B cell (primary cell): ENCODE results near the gene CREM. TPM values are rescaled to one million over a fixed set of nuclear protein-coding genes. Genes with fewer than 3 reads are reported as not detected.

Experiments used
- ATAC-seq: fragments of 200-7000 bp; cut with Tn5 transposase; one replicate; pipeline ENCODE4 v1.10.0; 2021; ENCODE audit warnings: low read depth, mild to moderate bottlenecking, moderate number of reproducible peaks, moderate library complexity
- CTCF ChIA-PET: fragments of 350-600 bp; sonication (Branson Sonifier 250); formaldehyde crosslinking; loops from one replicate; lab custom pipeline; 2021; ENCODE audit warnings: antibody characterized with exemption, inconsistent platforms; lab: Charles Lee
- POLR2A ChIA-PET: fragments of 350-600 bp; sonication (Branson Sonifier 250); formaldehyde crosslinking; loops from one replicate; lab custom pipeline; 2021; ENCODE audit warnings: antibody characterized with exemption; lab: Charles Lee
- DNase-seq: peaks from one replicate; pipeline ENCODE4 v3.0.0; 2013
- H2AFZ ChIP-seq: 2 replicates; pipeline ENCODE4 v1.6.1; 2012; ENCODE audit warnings: mild to moderate bottlenecking, low read depth, low read length; ENCODE audit not compliant: insufficient read depth, poor library complexity, severe bottlenecking
- H3K27ac ChIP-seq, 2 donors: 1 replicate in 1 of 2; 2 replicates in 1 of 2; pipeline ENCODE4 v1.5.1; 2012 to 2013; ENCODE audit warnings: low read length in 2 of 2, mild to moderate bottlenecking in 2 of 2, moderate library complexity in 1 of 2
- H3K27me3 ChIP-seq, 4 experiments: fragments of 200-600 bp in 1 of 4; sonication (generic) in 1 of 4; replicated peaks in 1 of 4; 1 replicate in 2 of 4; 2 replicates in 2 of 4; pipeline versions ENCODE4 v1.6.1 to v1.7.0; 2013 to 2016; ENCODE audit warnings: low read length in 3 of 4, mild to moderate bottlenecking in 2 of 4, mixed read lengths in 1 of 4, moderate library complexity in 1 of 4; ENCODE audit not compliant: insufficient read depth in 4 of 4, control insufficient read depth in 3 of 4; ENCODE audit errors: control extremely low read depth in 1 of 4
- H3K36me3 ChIP-seq, 2 experiments: replicated peaks in 1 of 2; 1 replicate in 1 of 2; 2 replicates in 1 of 2; pipeline versions ENCODE4 v1.6.1 to v1.7.1; 2013; ENCODE audit warnings: low read length in 1 of 2; ENCODE audit not compliant: insufficient read depth in 2 of 2, control insufficient read depth in 1 of 2; ENCODE audit errors: control extremely low read depth in 1 of 2, extremely low read depth in 1 of 2
- H3K4me1 ChIP-seq, 2 donors: fragments of 200-600 bp in 1 of 2; sonication (generic) in 1 of 2; 1 replicate in 1 of 2; 2 replicates in 1 of 2; pipeline versions ENCODE4 v1.5.1 to v1.6.1; 2013 to 2017; ENCODE audit warnings: low read length in 2 of 2; ENCODE audit not compliant: control insufficient read depth in 2 of 2, insufficient read depth in 2 of 2
- H3K4me2 ChIP-seq: replicated peaks from 2 replicates; pipeline ENCODE3; 2012; ENCODE audit warnings: mild to moderate bottlenecking, low read depth, low read length; ENCODE audit not compliant: poor library complexity, severe bottlenecking
- H3K4me3 ChIP-seq, 5 experiments: fragments of 200-600 bp in 1 of 5; sonication (generic) in 1 of 5; 1 replicate in 3 of 5; 2 replicates in 2 of 5; pipeline versions ENCODE4 v1.5.1 to v1.7.0; 2011 to 2016; ENCODE audit warnings: low read length in 4 of 5, mild to moderate bottlenecking in 4 of 5, low read depth in 2 of 5, control low read depth in 1 of 5, moderate library complexity in 1 of 5; ENCODE audit not compliant: insufficient read depth in 1 of 5; ENCODE audit errors: control extremely low read depth in 1 of 5, extremely low read depth in 1 of 5
- H3K79me2 ChIP-seq: fragments of 200-600 bp; sonication (generic); one replicate; pipeline ENCODE4 v1.6.0; 2016; ENCODE audit warnings: low read length; ENCODE audit not compliant: control insufficient read depth, insufficient read depth
- H3K9ac ChIP-seq: fragments of 200-600 bp; sonication (generic); 2 replicates; pipeline ENCODE4 v1.6.1; 2017; ENCODE audit warnings: mild to moderate bottlenecking, low read length, moderate library complexity
- H3K9me3 ChIP-seq, 3 donors: one replicate each; pipeline versions ENCODE4 v1.6.1 to v1.7.1; 2013; ENCODE audit warnings: low read length in 2 of 3; ENCODE audit not compliant: control insufficient read depth in 2 of 3, insufficient read depth in 1 of 3; ENCODE audit errors: control extremely low read depth in 1 of 3
- H4K20me1 ChIP-seq: 2 replicates; pipeline ENCODE4 v1.6.0; 2012; ENCODE audit warnings: mild to moderate bottlenecking, low read length; ENCODE audit not compliant: insufficient read depth, control insufficient read depth, poor library complexity, severe bottlenecking
- H3K27ac Mint-ChIP-seq: one replicate; pipeline ENCODE4 v1.8.0; 2021; ENCODE audit warnings: mixed read lengths
- H3K27me3 Mint-ChIP-seq: one replicate; pipeline ENCODE4 v1.8.0; 2021; ENCODE audit warnings: mixed read lengths
- H3K4me1 Mint-ChIP-seq: one replicate; pipeline ENCODE4 v1.8.0; 2021; ENCODE audit warnings: mixed read lengths
- H3K4me3 Mint-ChIP-seq: one replicate; pipeline ENCODE4 v1.8.0; 2021; ENCODE audit warnings: mixed read lengths
- H3K9me3 Mint-ChIP-seq: one replicate; pipeline ENCODE4 v1.8.0; 2022; ENCODE audit warnings: mixed read lengths; ENCODE audit not compliant: insufficient read depth
- CTCF ChIP-seq: fragments of 200-600 bp; IDR thresholded peaks from one replicate; pipeline ENCODE4 v1.8.0; 2022; ENCODE audit warnings: antibody characterized with exemption, mild to moderate bottlenecking
- EZH2 ChIP-seq: IDR thresholded peaks from 2 replicates; pipeline ENCODE4 v1.6.1; 2012; ENCODE audit warnings: borderline replicate concordance, low read depth, mild to moderate bottlenecking, moderate library complexity, low read length; ENCODE audit not compliant: insufficient read depth, poor library complexity, severe bottlenecking
- WGBS: methylation state at CpG from one replicate; pipeline ENCODE4 v1.1.5; 2013; ENCODE audit warnings: missing lambda C conversion rate; ENCODE audit not compliant: insufficient coverage; 5-methylcytosine and 5-hydroxymethylcytosine counted together
- intact Hi-C: fragments of 100-400 bp; cut with micrococcal nuclease; formaldehyde crosslinking; loops from one replicate; pipeline ENCODE4 v1.10.0; 2022
- polyA plus RNA-seq: library from polyadenylated mRNA; depleted of rRNA; stranded (reverse); fragments of >200 nt; gene quantifications from 2 replicates; pipeline ENCODE4 v1.2.3, GENCODE V29; 2012
- total RNA-seq, 2 donors: library from RNA; stranded (reverse); fragments of 120-200 nt in 1 of 2; gene quantifications; 1 replicate in 1 of 2; 2 replicates in 1 of 2; pipeline versions ENCODE4 v1.2.3 to v1.2.4, GENCODE V29; 2013 to 2022

CREM gene
- total and polyA plus RNA-seq, 2 donors (not counting 1 experiment from before 2014, with no cell fraction given): 7.3 to 94.6 TPM

GRCh38 chr10:35192645-35193249, 66.1 kb downstream of the CREM start:
- Mint-ChIP-seq H3K27ac (no peak overlapping the region), H3K4me1 (peaks cover 24% of the 10 kb centered on the region), H3K4me3 (no peak overlapping the region), H3K9me3 (no peaks in the 10 kb centered on the region), H3K27me3 (no peaks in the 10 kb centered on the region)
- Histone ChIP-seq H2AFZ (no peak overlapping the region), H3K4me2 (no peak overlapping the region), H3K9me3 (no peaks in the 10 kb centered on the region), H3K4me3 (no peak overlapping the region), H3K4me1 (peaks cover 7 to 12% of the 10 kb centered on the region in 2 donors), H3K9ac (no peak overlapping the region), H3K79me2 (no peaks in the 10 kb centered on the region), H3K27ac (no peak overlapping the region), H3K27me3 (no peaks in the 10 kb centered on the region), H4K20me1 (no peaks in the 10 kb centered on the region), H3K36me3 (no peaks in the 10 kb centered on the region)
- intact Hi-C loops: no loop called here
- TF ChIP-seq EZH2: no peak
- TF ChIP-seq CTCF: no peak
- no CpG with 5 or more reads among the region's 3 CpGs for whole genome bisulfite sequencing
- CTCF ChIA-PET: interaction anchor here (0.9 to 6.7 kb wide), 3 partner anchors 12 to 72 kb away, joined by 3 to 125 read pairs (median 3); no protein-coding TSS in a partner anchor
- no peak for DNase-seq
- POLR2A ChIA-PET: interaction anchor here (0.6 kb wide), 1 partner anchor 64 kb away, joined by 7 read pairs; no protein-coding TSS in a partner anchor
- no peak for ATAC-seq

- Histone ChIP-seq H3K79me2 (no peaks in the 10 kb centered on the region), H3K27me3 (no peaks in the 10 kb centered on the region), H3K9me3 (no peaks in the 10 kb centered on the region), H2AFZ (no peak overlapping the region), H4K20me1 (no peaks in the 10 kb centered on the region), H3K9ac (no peak overlapping the region), H3K4me1 (peaks cover 7 to 12% of the 10 kb centered on the region in 2 donors), H3K36me3 (no peaks in the 10 kb centered on the region), H3K4me3 (no peak overlapping the region), H3K4me2 (no peak overlapping the region), H3K27ac (no peak overlapping the region)
- TF ChIP-seq EZH2 (no peak), CTCF (no peak)
- DNase-seq (no peak), ATAC-seq (no peak)
- no peaks in the 10 kb centered on the region for H3K9me3 Mint-ChIP-seq
- POLR2A ChIA-PET: interaction anchor here (1.6 to 2.4 kb wide), 2 partner anchors 58 to 67 kb away, joined by 7 to 42 read pairs; partner anchors contain the start of gene CREM
- CTCF ChIA-PET: interaction anchor here (0.7 to 6.7 kb wide), 6 partner anchors 34 to 74 kb away, joined by 3 to 156 read pairs (median 6); partner anchors contain the start of gene CREM
- H3K27ac Mint-ChIP-seq: peak overlapping the region; percentile 15
- no peak overlapping the region for H3K4me3 Mint-ChIP-seq
- H3K4me1 Mint-ChIP-seq: peaks cover 29% of the 10 kb centered on the region
- H3K27me3 Mint-ChIP-seq: no peaks in the 10 kb centered on the region
- intact Hi-C loops: no loop called here
Observed at GRCh38 chr10:35194471-35194870, 67.8 kb downstream of the CREM start.
